Measurements from ENCODE around the gene EPC2. TPM values are rescaled to one million over a fixed set of nuclear protein-coding genes. Genes with fewer than 3 reads are reported as not detected.

The EPC2 gene
- total and polyA plus RNA-seq, 2 of the 8 experiments (the other 6 are each of a cell fraction or from before 2014, with no cell fraction given), result 16.1 to 25.7 TPM

DNA sequence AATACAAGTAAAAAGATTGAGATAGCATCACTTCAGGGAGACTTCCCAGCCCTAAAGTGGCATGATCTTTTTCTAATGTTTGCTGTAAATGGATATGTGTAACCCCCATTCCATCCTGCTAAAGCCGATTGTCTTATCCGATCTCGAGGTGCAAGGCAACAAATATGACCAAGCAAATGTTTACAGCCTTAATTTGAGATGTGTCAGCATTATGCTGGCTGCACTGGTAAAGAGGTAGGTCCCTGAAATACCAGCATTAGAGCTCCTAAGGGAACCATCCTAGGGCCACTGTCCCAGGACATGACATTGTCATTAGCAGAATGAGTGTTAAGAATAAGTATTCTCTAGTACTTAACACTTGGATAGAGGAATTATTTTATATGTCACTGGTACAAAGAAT lies 108.4 kb downstream of the EPC2 start:
- Histone ChIP-seq H3K9me3 (ENCODE audit: insufficient read depth in 2 of 2, low read depth in 1 of 2, low read length in 1 of 2) (no peaks in the 10 kb centered on the region), H3K36me3 (ENCODE audit: control insufficient read depth in 2 of 4, insufficient read depth in 4 of 4, low read length in 3 of 4) (peaks cover 0 to 2% (median 0%) of the 10 kb centered on the region in 4 experiments; a peak in 1 of 8 replicates), H3K79me2 (ENCODE audit: control insufficient read depth in 1 of 2, insufficient read depth in 2 of 2, low read length in 2 of 2) (peaks cover 0 to 18% of the 10 kb centered on the region in 2 experiments; a peak in 1 of 4 replicates), H3K4ac (replicated peaks; ENCODE audit: insufficient read length, low read depth, low read length) (no peak overlapping the region), H3K4me1 (replicated peaks in 1 of 4; ENCODE audit: control insufficient read depth in 3 of 4, insufficient read depth in 4 of 4, low read length in 3 of 4) (peaks cover 0 to 10% (median 5%) of the 10 kb centered on the region in 4 experiments; a peak in 3 of 7 replicates), H4K5ac (ENCODE audit: insufficient read length, low read depth, low read length) (no peak overlapping the region), H3K4me2 (ENCODE audit: insufficient read depth in 1 of 2, low read depth in 2 of 2, low read length in 2 of 2) (no peak overlapping the region; a peak in 1 of 4 replicates), H3K4me3 (ENCODE audit: extremely low read depth in 1 of 4, insufficient read depth in 2 of 4, low read depth in 3 of 4, low read length in 4 of 4) (no peak overlapping the region), H4K20me1 (replicated peaks in 1 of 2; ENCODE audit: control insufficient read depth in 1 of 2, insufficient read depth in 2 of 2, low read length in 2 of 2) (no peaks in the 10 kb centered on the region), H2BK120ac (replicated peaks; ENCODE audit: low read depth, low read length) (no peak overlapping the region), H3K23me2 (ENCODE audit: low read depth, low read length) (no peaks in the 10 kb centered on the region), H2AK5ac (ENCODE audit: low read depth, low read length) (no peak overlapping the region), H3K79me1 (ENCODE audit: low read depth, low read length) (no peaks in the 10 kb centered on the region), H2BK15ac (ENCODE audit: low read length) (no peak overlapping the region), H2BK20ac (ENCODE audit: low read length) (no peak overlapping the region), H4K91ac (replicated peaks; ENCODE audit: insufficient read length, low read length) (no peak overlapping the region), H2BK5ac (ENCODE audit: low read depth, low read length) (no peak overlapping the region), H3K9ac (replicated peaks in 1 of 4; ENCODE audit: extremely low read depth in 1 of 4, low read depth in 3 of 4, low read length in 3 of 4) (no peak overlapping the region), H2BK12ac (ENCODE audit: low read depth, low read length) (no peak overlapping the region), H3K18ac (ENCODE audit: extremely low read depth, low read length) (no peak overlapping the region), H3K27ac (ENCODE audit: low read depth, low read length) (no peak overlapping the region), H4K8ac (ENCODE audit: extremely low read depth, insufficient read depth, low read length) (no peak overlapping the region), H3K27me3 (replicated peaks in 1 of 4; ENCODE audit: control insufficient read depth in 3 of 4, extremely low read depth in 1 of 4, insufficient read depth in 3 of 4, low read length in 3 of 4) (no peaks in the 10 kb centered on the region), H3K23ac (ENCODE audit: insufficient read length) (no peak overlapping the region), H3K56ac (replicated peaks; ENCODE audit: insufficient read length, low read depth, low read length) (no peak overlapping the region), H3K14ac (ENCODE audit: insufficient read length) (no peak overlapping the region), H2AFZ (ENCODE audit: low read length) (no peak overlapping the region)
- no peak for FAIRE-seq
- WGBS, 2 experiments (ENCODE audit: extremely low coverage in 1 of 2, insufficient coverage in 1 of 2, insufficient read length in 1 of 2, insufficient replicate concordance in 2 of 2, low coverage in 1 of 2, low lambda C conversion rate in 2 of 2, missing lambda C conversion rate in 1 of 2), result 94% methylated on average over 3 of the region's 3 CpGs; no CpG with 5 or more reads in 1 of the 2 experiments
- ChIA-PET CTCF (ENCODE audit: partially characterized antibody) (interaction anchor here (0.9 to 1.0 kb wide), 3 partner anchors 8 to 21 kb away, joined by 3 read pairs; no protein-coding TSS in a partner anchor), POLR2A (ENCODE audit: partially characterized antibody) (interaction anchor here (1.0 to 1.1 kb wide), 2 partner anchors 8 to 21 kb away, joined by 3 read pairs; no protein-coding TSS in a partner anchor)
- no peak for DNase-seq (ENCODE audit: low read depth in 1 of 2, low spot score in 2 of 2)
- TF ChIP-seq CEBPB (IDR thresholded peaks at IDR 0.05; ENCODE audit: low read depth, low read length) (no peak), CBX5 (IDR thresholded peaks at IDR 0.05; ENCODE audit: low read depth, low read length) (no peak), EP300 (IDR thresholded peaks at IDR 0.05; ENCODE audit: borderline replicate concordance in 1 of 2, low read depth in 2 of 2, low read length in 2 of 2) (no peak), TBP (IDR thresholded peaks at IDR 0.05; ENCODE audit: low read depth, low read length) (no peak), SAP30 (IDR thresholded peaks at IDR 0.05; ENCODE audit: insufficient read depth, insufficient replicate concordance, low read length) (no peak), CREB1 (IDR thresholded peaks at IDR 0.05) (no peak), POLR2AphosphoS5 (IDR thresholded peaks at IDR 0.05; ENCODE audit: low read depth, low read length) (no peak), GABPA (IDR thresholded peaks at IDR 0.05; ENCODE audit: borderline replicate concordance, insufficient read depth, low read length) (no peak), CHD2 (IDR thresholded peaks at IDR 0.05; ENCODE audit: low read length) (no peak), POLR2A (IDR thresholded peaks at IDR 0.05; ENCODE audit: control extremely low read depth in 1 of 2, low read depth in 2 of 2, low read length in 2 of 2) (no peak), GTF2F1 (IDR thresholded peaks at IDR 0.05; ENCODE audit: borderline replicate concordance, low read depth, low read length) (no peak), TAF1 (IDR thresholded peaks at IDR 0.05; ENCODE audit: low read depth, low read length) (no peak), CHD1 (IDR thresholded peaks at IDR 0.05; ENCODE audit: low read depth, low read length) (no peak), CTBP2 (IDR thresholded peaks at IDR 0.05; ENCODE audit: borderline replicate concordance, insufficient read depth, insufficient read length, low read length) (no peak), SUZ12 (IDR thresholded peaks at IDR 0.05; ENCODE audit: low read length) (no peak)

Data from H1 (cell line).